A673 (cell line): ENCODE data around the gene CAPN5.

Experiments
- CTCF ChIP-seq: fragments of 300-800, 200-600 bp; sonication (generic); conservative IDR thresholded peaks from 2 replicates; pipeline ENCODE4 v1.5.1; 2017; ENCODE audit warnings: low read depth, mild to moderate bottlenecking, antibody characterized with exemption, low read length, moderate library complexity, mixed read lengths
- EZH2 ChIP-seq: fragments of 200-600 bp; sonication (generic); IDR thresholded peaks from 2 replicates; pipeline ENCODE4 v1.6.1; 2017; ENCODE audit warnings: borderline replicate concordance, low read depth, mild to moderate bottlenecking, mixed read lengths, antibody characterized with exemption, low read length; ENCODE audit not compliant: poor library complexity, severe bottlenecking

- TF ChIP-seq CTCF (no peak), EZH2 (no peak)
Measured at GRCh38 chr11:77167111-77167626, 100.4 kb downstream of the CAPN5 start.
